HepG2 (cell line): ENCODE data around the gene MAN2A2. TPM values are rescaled to one million over a fixed set of nuclear protein-coding genes. Genes with fewer than 3 reads are reported as not detected.

Source experiments
- ATAC-seq: fragments of 200-7000 bp; cut with Tn5 transposase; 3 replicates; pipeline ENCODE4 v1.9.1; 2020; ENCODE audit warnings: mild to moderate bottlenecking, moderate library complexity
- BruUV-seq: library from RNA; stranded (reverse); fragments of 400-500 nt; replicated peaks from 2 replicates; lab custom pipeline; 2021; lab: Mats Ljungman, UMichigan
- CTCF ChIA-PET: fragments of 300-600 bp; formaldehyde crosslinking; extraction: SDS; loops from one replicate; lab custom pipeline; 2021; ENCODE audit warnings: low total read pairs, inconsistent platforms, low intra/inter-chr PET ratio; lab: Yijun Ruan, JAX
- POLR2A ChIA-PET: fragments of 350-600 bp; sonication (Branson Sonifier 250); formaldehyde crosslinking; loops from one replicate; lab custom pipeline; 2020; ENCODE audit warnings: antibody characterized with exemption, inconsistent platforms; lab: Yijun Ruan, JAX
- DNase-seq: peaks from one replicate; pipeline ENCODE4 v3.0.0-alpha.2; 2015; ENCODE audit warnings: low spot score
- FAIRE-seq: peaks from 3 replicates; lab custom pipeline; 2011; peaks lifted over from hg19 to GRCh38; lab: Jason Lieb, UNC
- H2AFZ ChIP-seq: one replicate; pipeline ENCODE4 v1.6.1; 2011; ENCODE audit warnings: low read length, inconsistent platforms
- H3K27ac ChIP-seq: fragments of 300-600 bp; 3 replicates; pipeline ENCODE4 v1.8.0; 2011; ENCODE audit warnings: mixed run types, mild to moderate bottlenecking, mixed read lengths, low read length, inconsistent platforms; ENCODE audit not compliant: insufficient read depth; ENCODE audit errors: extremely low read length
- H3K27me3 ChIP-seq, 2 experiments: fragments of 200-600 bp in 1 of 2; 2 replicates in 1 of 2; 3 replicates in 1 of 2; pipeline versions ENCODE4 v1.6.0 to v1.8.0; 2011; ENCODE audit warnings: low read length in 2 of 2, mild to moderate bottlenecking in 2 of 2, moderate library complexity in 2 of 2, inconsistent platforms in 1 of 2; ENCODE audit not compliant: insufficient read depth in 2 of 2, control insufficient read depth in 1 of 2
- H3K36me3 ChIP-seq, 2 experiments: fragments of 200-600 bp in 1 of 2; replicated peaks in 1 of 2; 2 replicates in 1 of 2; 3 replicates in 1 of 2; pipeline versions ENCODE4 v1.5.1 to v1.8.0; 2011; ENCODE audit warnings: low read length in 2 of 2, inconsistent platforms in 1 of 2; ENCODE audit not compliant: insufficient read depth in 2 of 2, control insufficient read depth in 1 of 2
- H3K4me1 ChIP-seq: 2 replicates; pipeline ENCODE4 v1.5.1; 2012; ENCODE audit warnings: low read length, inconsistent platforms; ENCODE audit not compliant: insufficient read depth
- H3K4me2 ChIP-seq: 2 replicates; pipeline ENCODE4 v1.6.0; 2011; ENCODE audit warnings: low read depth, low read length, inconsistent platforms
- H3K4me3 ChIP-seq, 3 experiments: fragments of 200-600 bp in 1 of 3; sonication (generic), shearing (Covaris generic) in 1 of 3; replicated peaks in 1 of 3; 2 replicates each; pipeline ENCODE4 v1.5.1; 2011 to 2016; ENCODE audit warnings: low read length in 3 of 3, inconsistent platforms in 2 of 3, low read depth in 2 of 3, mild to moderate bottlenecking in 2 of 3, control low read depth in 1 of 3, mixed read lengths in 1 of 3; ENCODE audit not compliant: insufficient read depth in 1 of 3
- H3K79me2 ChIP-seq: one replicate; pipeline ENCODE4 v1.6.1; 2011; ENCODE audit warnings: low read length, inconsistent platforms; ENCODE audit not compliant: insufficient read depth
- H3K9ac ChIP-seq: 2 replicates; pipeline ENCODE4 v1.6.0; 2011; ENCODE audit warnings: mild to moderate bottlenecking, low read depth, low read length, inconsistent platforms; ENCODE audit not compliant: insufficient read depth
- H3K9me3 ChIP-seq: 2 replicates; pipeline ENCODE4 v1.5.1; 2012; ENCODE audit warnings: mild to moderate bottlenecking, low read length
- H4K20me1 ChIP-seq: 2 replicates; pipeline ENCODE4 v1.6.0; 2011; ENCODE audit warnings: inconsistent platforms, mild to moderate bottlenecking, low read length, moderate library complexity; ENCODE audit not compliant: insufficient read depth
- ATF7 ChIP-seq, 2 experiments: fragments of 450-650 bp in 1 of 2; sonication (generic) in 1 of 2; formaldehyde crosslinking in 1 of 2; IDR thresholded peaks; 2 replicates each; pipeline versions ENCODE4 v1.4.0 to v1.6.1; 2016 to 2020; ENCODE audit warnings: antibody characterized with exemption in 1 of 2, mild to moderate bottlenecking in 1 of 2, missing genetic modification reagents in 1 of 2
- EEA1 ChIP-seq: sonication (generic); formaldehyde crosslinking; IDR thresholded peaks from 2 replicates; pipeline ENCODE4 v1.5.1; 2020; ENCODE audit warnings: mild to moderate bottlenecking, missing genetic modification reagents, borderline replicate concordance
- FIP1L1 ChIP-seq: fragments of 200-400 bp; formaldehyde crosslinking; IDR thresholded peaks from 2 replicates; pipeline ENCODE4 v1.6.1; 2018; ENCODE audit warnings: low read depth, mild to moderate bottlenecking, low read length, moderate library complexity, borderline replicate concordance; ENCODE audit not compliant: insufficient read depth
- FOXP4 ChIP-seq: sonication (generic); formaldehyde crosslinking; IDR thresholded peaks from 2 replicates; pipeline ENCODE4 v1.4.0; 2020; ENCODE audit warnings: missing genetic modification reagents
- HNRNPL ChIP-seq: fragments of 200-400 bp; formaldehyde crosslinking; IDR thresholded peaks from 2 replicates; pipeline ENCODE4 v1.6.1; 2017; ENCODE audit warnings: mild to moderate bottlenecking, low read depth, low read length
- KDM2A ChIP-seq: sonication (generic); formaldehyde crosslinking; IDR thresholded peaks from 2 replicates; pipeline ENCODE4 v1.4.0; 2020; ENCODE audit warnings: low read depth, missing genetic modification reagents, borderline replicate concordance
- KDM5B ChIP-seq: sonication (generic); formaldehyde crosslinking; IDR thresholded peaks from 2 replicates; pipeline ENCODE4 v1.4.0; 2020; ENCODE audit warnings: missing genetic modification reagents, mild to moderate bottlenecking, borderline replicate concordance
- MTF1 ChIP-seq: sonication (generic); formaldehyde crosslinking; IDR thresholded peaks from 2 replicates; pipeline ENCODE4 v1.5.0; 2020; ENCODE audit warnings: missing genetic modification reagents
- NBN ChIP-seq: fragments of 450-650 bp; conservative IDR thresholded peaks from 2 replicates; pipeline ENCODE4 v1.6.1; 2017
- NFKB2 ChIP-seq: sonication (generic); formaldehyde crosslinking; IDR thresholded peaks from 2 replicates; pipeline ENCODE4 v1.4.0; 2020; ENCODE audit warnings: missing genetic modification reagents, borderline replicate concordance
- POGZ ChIP-seq: sonication (generic); formaldehyde crosslinking; IDR thresholded peaks from 2 replicates; pipeline ENCODE4 v1.4.0; 2020; ENCODE audit warnings: mild to moderate bottlenecking, missing genetic modification reagents
- RFX5 ChIP-seq: IDR thresholded peaks from 2 replicates; pipeline ENCODE4 v1.6.1; 2011; ENCODE audit warnings: low read depth, low read length, improper control_type of control experiment
- TCF7 ChIP-seq: sonication (generic); IDR thresholded peaks from 2 replicates; pipeline ENCODE4 v1.6.1; 2016; ENCODE audit warnings: antibody characterized with exemption, low read depth
- TRIM22 ChIP-seq: fragments of 450-650 bp; IDR thresholded peaks from 2 replicates; pipeline ENCODE4 v1.6.1; 2017
- ZEB1 ChIP-seq: IDR thresholded peaks from 2 replicates; pipeline ENCODE4 v1.6.1; 2012; ENCODE audit warnings: mild to moderate bottlenecking, low read depth, inconsistent platforms; ENCODE audit not compliant: insufficient replicate concordance
- ZNF121 ChIP-seq: sonication (generic); formaldehyde crosslinking; IDR thresholded peaks from 2 replicates; pipeline ENCODE4 v1.5.0; 2020; ENCODE audit warnings: mild to moderate bottlenecking, missing genetic modification reagents
- ZNF264 ChIP-seq: sonication (generic); formaldehyde crosslinking; IDR thresholded peaks from 2 replicates; pipeline ENCODE4 v1.4.0; 2020; ENCODE audit warnings: missing genetic modification reagents
- ZNF383 ChIP-seq: sonication (generic); formaldehyde crosslinking; IDR thresholded peaks from 2 replicates; pipeline ENCODE4 v1.4.0; 2020; ENCODE audit warnings: missing genetic modification reagents, mild to moderate bottlenecking, borderline replicate concordance
- ZNF446 ChIP-seq: sonication (generic); formaldehyde crosslinking; IDR thresholded peaks from 2 replicates; pipeline ENCODE4 v1.5.0; 2020; ENCODE audit warnings: mild to moderate bottlenecking, missing genetic modification reagents
- WGBS: methylation state at CpG from one replicate; pipeline ENCODE4 v1.1.6; 2017; ENCODE audit warnings: low lambda C conversion rate; 5-methylcytosine and 5-hydroxymethylcytosine counted together
- in situ Hi-C: cut with HindIII; loops from 2 replicates; pipeline ENCODE4 v1.10.0; 2017; ENCODE audit warnings: low pct_unique_long_range_greater_than_20kb; ENCODE audit not compliant: extremely low pct_ligation_motif_present
- intact Hi-C: fragments of 100-400 bp; cut with micrococcal nuclease; formaldehyde crosslinking; loops from one replicate; pipeline ENCODE4 v1.10.0; 2022; ENCODE audit not compliant: unreplicated experiment
- polyA plus RNA-seq, 8 experiments: library from polyadenylated mRNA; depleted of rRNA in 3 of 8; stranded (reverse) in 7 of 8; unstranded in 1 of 8; fragments of >200 nt; fragmentation: Illumina TruSeq in 4 of 8; extraction: Trizol in 4 of 8; gene quantifications; 2 replicates each; pipeline versions ENCODE4 v1.2.1 to v1.2.3, GENCODE V29; 2011 to 2016; ENCODE audit warnings: low read depth in 4 of 8, missing spikeins in 1 of 8, mixed read lengths in 1 of 8; ENCODE audit not compliant: insufficient read depth in 1 of 8
- total RNA-seq, 5 experiments: library from RNA; depleted of rRNA; stranded (reverse); fragments of >200 nt; fragmentation: Illumina TruSeq; extraction: Trizol; gene quantifications; 2 replicates each; pipeline ENCODE4 v1.2.3, GENCODE V29; 2016; ENCODE audit warnings: low read depth in 1 of 5
- TF ChIP-seq, protein P1 (sequence below), 2 experiments: fragments of 450-650 bp in 1 of 2; sonication (generic) in 1 of 2; formaldehyde crosslinking; IDR thresholded peaks; 2 replicates each; pipeline versions ENCODE4 v1.5.0 to v1.8.0; 2020 to 2022; ENCODE audit warnings: mild to moderate bottlenecking in 1 of 2, missing genetic modification reagents in 1 of 2

The MAN2A2 gene
- total and polyA plus RNA-seq, 2 of the 13 experiments (the other 11 are each of a cell fraction or from before 2014, with no cell fraction given): 17.5 to 51.5 TPM

DNA sequence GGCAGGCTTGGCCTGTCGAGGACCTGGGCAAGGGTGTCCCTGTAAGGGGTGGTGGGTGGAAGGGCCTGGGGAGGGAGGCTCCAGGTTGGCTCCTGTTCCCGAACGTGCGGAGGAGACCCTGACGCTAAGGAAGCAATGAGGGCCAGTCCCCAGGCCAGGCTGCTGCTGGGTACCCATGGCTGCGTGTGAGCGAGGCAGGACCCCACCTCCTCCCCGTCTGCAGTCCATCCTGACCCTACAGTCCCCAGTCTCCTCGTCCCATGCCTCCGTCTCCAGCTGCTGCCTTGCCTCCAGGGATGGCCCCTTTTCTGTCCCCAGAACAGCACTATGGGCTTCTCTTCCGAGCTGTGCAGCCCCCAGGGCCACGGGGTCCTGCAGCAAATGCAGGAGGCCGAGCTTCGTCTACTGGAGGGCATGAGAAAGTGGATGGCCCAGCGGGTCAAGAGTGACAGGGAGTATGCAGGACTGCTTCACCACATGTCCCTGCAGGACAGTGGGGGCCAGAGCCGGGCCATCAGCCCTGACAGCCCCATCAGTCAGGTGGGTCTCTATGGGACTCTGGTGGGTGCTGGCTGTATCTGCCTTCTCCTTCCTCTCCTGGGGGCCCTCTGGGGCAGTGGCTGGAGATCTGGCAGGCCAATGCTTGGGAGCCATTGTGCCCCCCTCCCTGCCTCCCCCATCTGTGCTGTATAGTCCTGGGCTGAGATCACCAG is 18.2 kb upstream of the MAN2A2 start:
- POLR2A ChIA-PET: interaction anchor here (1.8 to 5.1 kb wide), 6 partner anchors 8 to 237 kb away, joined by 4 to 52 read pairs (median 10); no protein-coding TSS in a partner anchor
- no TSS peak for BruUV-seq
- ATAC-seq: peak; percentile 28
- TF ChIP-seq HNRNPL: no peak
- 0 out of 2 replicates have a peak, but pooled peaks have one; percentile 7 for TF ChIP-seq ZNF383 (CRISPR knock-in tag)
- TF ChIP-seq TRIM22: no peak
- TF ChIP-seq, protein P1, sequence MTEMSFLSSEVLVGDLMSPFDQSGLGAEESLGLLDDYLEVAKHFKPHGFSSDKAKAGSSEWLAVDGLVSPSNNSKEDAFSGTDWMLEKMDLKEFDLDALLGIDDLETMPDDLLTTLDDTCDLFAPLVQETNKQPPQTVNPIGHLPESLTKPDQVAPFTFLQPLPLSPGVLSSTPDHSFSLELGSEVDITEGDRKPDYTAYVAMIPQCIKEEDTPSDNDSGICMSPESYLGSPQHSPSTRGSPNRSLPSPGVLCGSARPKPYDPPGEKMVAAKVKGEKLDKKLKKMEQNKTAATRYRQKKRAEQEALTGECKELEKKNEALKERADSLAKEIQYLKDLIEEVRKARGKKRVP (CRISPR knock-in tag; IDR thresholded peaks at IDR 0.05): no peak
- TF ChIP-seq KDM5B (CRISPR knock-in tag): 0 out of 2 replicates have a peak, but pooled peaks have one; percentile 29
- 0 out of 2 replicates have a peak, but pooled peaks have one; percentile 29 for TF ChIP-seq EEA1 (CRISPR knock-in tag)
- TF ChIP-seq TCF7: no peak
- no peak for TF ChIP-seq ZEB1
- no peak for TF ChIP-seq RFX5
- no peak for TF ChIP-seq ZNF121
- TF ChIP-seq ZNF264 (CRISPR knock-in tag): no peak
- TF ChIP-seq FIP1L1: no peak
- TF ChIP-seq NFKB2: 0 out of 2 replicates have a peak, but pooled peaks have one; percentile 22
- no peak for TF ChIP-seq POGZ (CRISPR knock-in tag)
- TF ChIP-seq FOXP4 (CRISPR knock-in tag): no peak
- no peak for TF ChIP-seq ZNF446 (CRISPR knock-in tag)
- no peak for TF ChIP-seq MTF1 (CRISPR knock-in tag)
- TF ChIP-seq KDM2A: no peak
- no peak for TF ChIP-seq NBN
- no peak for TF ChIP-seq ATF7 (IDR thresholded peaks at IDR 0.05)
- no peak for TF ChIP-seq ATF7 (CRISPR knock-in tag; IDR thresholded peaks at IDR 0.05)

More for the DNA sequence above, 18.2 kb upstream of the MAN2A2 start:
- CTCF ChIA-PET: interaction anchor here (1.9 to 2.2 kb wide), 2 partner anchors 26 to 237 kb away, joined by 13 to 20 read pairs; no protein-coding TSS in a partner anchor
- H3K4me1 ChIP-seq: peaks cover 36% of the 10 kb centered on the region
- no peaks in the 10 kb centered on the region for H3K9me3 ChIP-seq
- peak overlapping the region; percentile 72 for H3K4me2 ChIP-seq
- peak overlapping the region; percentile 37 to 65 (median 54); a peak in 5 of 6 replicates for H3K4me3 ChIP-seq
- H3K27ac ChIP-seq: no peak overlapping the region
- peaks cover 0 to 3% of the 10 kb centered on the region in 2 experiments; a peak in 3 of 5 replicates for H3K36me3 ChIP-seq
- WGBS: 41% methylated on average over 10 of the region's 16 CpGs
- no peaks in the 10 kb centered on the region for H3K79me2 ChIP-seq
- in situ Hi-C loops (loop anchor here (5.0 kb wide), 2 partner anchors 68 to 238 kb away; no protein-coding TSS in a partner anchor), intact Hi-C loops (loop anchor here (5.0 kb wide), 1 partner anchor 47 kb away; the partner anchor contains the start of gene HDDC3)
- DNase-seq (no peak), FAIRE-seq (no peak)
- 0 out of 2 replicates have a peak, but pooled peaks cover 2% of the 10 kb centered on the region for H4K20me1 ChIP-seq
- H3K9ac ChIP-seq: no peak overlapping the region; the same call in 1 of the 2 replicates
- H3K27me3 ChIP-seq: 0 out of 5 replicates have a peak, but pooled peaks cover 0 to 4% of the 10 kb centered on the region in 2 experiments
- no peak overlapping the region for H2AFZ ChIP-seq
